Posterior cingulate gyrus (tissue), 11 donors: Measurements from ENCODE around the gene MBNL3.
"Not testable (repeated sequence)": the region's sequence is repeated elsewhere in the genome, so short reads cannot be mapped to it uniquely, and the experiment has no call there.

Experiments used
- DNase-seq, 10 donors: peaks; one replicate each; pipeline versions ENCODE4 v3.0.0 to v3.0.0-alpha.2; 2020 to 2021; ENCODE audit warnings: mixed read lengths in 3 of 10
- intact Hi-C: fragments of 100-400 bp; cut with DNase I; formaldehyde crosslinking; loops from one replicate; pipeline ENCODE4 v1.15.1; 2023

MBNL3 gene

DNA sequence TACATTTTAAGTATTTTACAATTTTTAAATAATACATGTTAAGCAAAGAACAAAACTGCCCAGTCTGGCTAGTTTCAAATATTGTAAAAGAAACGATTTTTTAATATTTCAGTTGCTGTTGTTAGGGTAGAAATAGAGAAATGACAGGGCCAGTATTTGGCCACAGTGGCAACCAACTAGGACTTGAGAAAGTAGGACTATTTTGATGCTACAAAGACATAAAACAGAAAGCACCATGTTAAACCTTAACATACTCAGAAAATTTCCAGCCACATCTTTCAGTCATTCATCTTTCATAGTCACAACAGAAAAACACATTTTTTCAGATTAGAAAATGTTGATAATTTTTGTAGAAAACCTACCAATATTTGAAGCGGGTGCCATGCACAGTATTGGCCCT, 104.5 kb downstream of the MBNL3 start:
- DNase-seq: no peak

DNA sequence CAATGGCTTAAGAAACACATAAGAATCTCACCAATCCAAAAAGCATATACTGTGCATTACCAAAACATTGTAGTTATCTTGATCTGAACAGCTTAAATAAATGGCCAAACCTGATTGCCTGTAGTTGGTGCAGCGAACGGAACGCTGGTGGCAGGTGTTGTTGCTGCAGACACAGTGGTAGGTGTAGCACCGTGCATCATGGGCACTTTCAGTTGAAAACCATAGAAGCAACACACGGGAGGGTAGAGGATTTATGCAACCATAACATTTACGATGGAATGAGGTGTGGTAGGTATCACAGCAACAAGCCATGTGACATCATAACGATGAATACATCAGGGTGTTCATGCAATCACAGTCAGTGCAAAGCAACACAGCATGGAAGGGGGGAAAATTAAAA, 106.8 kb downstream of the MBNL3 start:
- intact Hi-C loops: no loop called here

More for the DNA sequence above, 104.5 kb downstream of the MBNL3 start:
- intact Hi-C loops: no loop called here

DNA sequence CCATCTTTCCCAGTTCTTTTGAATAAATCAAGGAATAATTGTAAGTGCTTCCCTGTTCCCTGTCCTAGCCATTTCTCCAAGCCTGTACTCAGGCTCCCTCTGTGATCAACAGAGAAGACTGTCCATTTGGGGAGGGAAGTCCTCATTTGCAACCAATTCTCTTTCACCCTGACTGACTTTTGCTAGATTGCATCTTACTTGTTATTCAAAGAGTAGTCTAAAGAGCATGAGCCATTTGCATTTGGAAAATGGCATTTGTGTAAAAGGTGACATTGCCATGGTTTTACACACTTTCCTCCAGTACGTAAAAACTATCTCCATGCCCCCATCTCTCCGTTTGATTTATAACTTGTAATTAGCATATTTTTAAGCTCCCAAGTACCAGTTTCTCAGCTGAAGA, 110.6 kb downstream of the MBNL3 start:
- intact Hi-C loops: no loop called here

More for the DNA sequence above, 106.8 kb downstream of the MBNL3 start:
- DNase-seq: no peak

DNA sequence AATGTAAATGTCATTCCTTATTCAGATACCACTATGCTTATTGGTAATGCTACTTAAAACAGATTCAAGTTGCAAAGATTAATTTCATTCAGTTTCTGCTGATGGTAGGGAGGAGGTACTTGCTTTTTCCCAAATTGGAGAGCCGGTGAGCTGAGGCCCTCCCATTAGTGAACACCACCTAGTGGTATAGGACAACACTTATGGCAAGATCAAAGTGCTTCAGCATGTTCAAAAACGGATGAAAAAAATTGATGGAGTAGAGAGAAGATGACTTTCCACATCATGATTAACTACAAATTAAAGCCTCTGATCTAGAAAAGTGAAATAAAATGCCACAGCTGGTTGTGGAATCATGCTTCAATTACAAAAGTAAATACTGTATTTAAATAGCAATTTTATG, 112.9 kb downstream of the MBNL3 start:
- DNase-seq: no peak
- intact Hi-C loops: no loop called here

More for the DNA sequence above, 110.6 kb downstream of the MBNL3 start:
- DNase-seq: no peak

DNA sequence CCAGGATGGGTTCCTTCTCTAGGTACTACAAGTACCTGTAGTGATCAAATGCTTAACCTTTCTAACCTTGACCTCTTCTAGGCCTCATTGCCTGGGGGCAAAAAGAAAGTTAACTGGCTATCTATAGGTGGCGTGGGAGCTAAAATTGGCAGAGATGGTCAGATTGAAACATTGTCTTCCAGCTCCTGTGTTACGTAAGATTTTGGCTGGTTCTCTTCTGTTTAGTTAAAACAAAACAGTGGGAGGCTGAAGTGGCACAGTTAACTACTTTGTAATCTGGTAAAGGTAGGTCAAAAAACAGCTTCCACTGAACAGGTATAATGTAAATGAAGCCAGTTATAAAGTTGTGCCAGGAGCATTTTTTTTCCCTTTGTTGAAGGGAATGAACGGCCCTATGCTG, 115.2 kb downstream of the MBNL3 start:
- no peak for DNase-seq
- intact Hi-C loops: no loop called here

DNA sequence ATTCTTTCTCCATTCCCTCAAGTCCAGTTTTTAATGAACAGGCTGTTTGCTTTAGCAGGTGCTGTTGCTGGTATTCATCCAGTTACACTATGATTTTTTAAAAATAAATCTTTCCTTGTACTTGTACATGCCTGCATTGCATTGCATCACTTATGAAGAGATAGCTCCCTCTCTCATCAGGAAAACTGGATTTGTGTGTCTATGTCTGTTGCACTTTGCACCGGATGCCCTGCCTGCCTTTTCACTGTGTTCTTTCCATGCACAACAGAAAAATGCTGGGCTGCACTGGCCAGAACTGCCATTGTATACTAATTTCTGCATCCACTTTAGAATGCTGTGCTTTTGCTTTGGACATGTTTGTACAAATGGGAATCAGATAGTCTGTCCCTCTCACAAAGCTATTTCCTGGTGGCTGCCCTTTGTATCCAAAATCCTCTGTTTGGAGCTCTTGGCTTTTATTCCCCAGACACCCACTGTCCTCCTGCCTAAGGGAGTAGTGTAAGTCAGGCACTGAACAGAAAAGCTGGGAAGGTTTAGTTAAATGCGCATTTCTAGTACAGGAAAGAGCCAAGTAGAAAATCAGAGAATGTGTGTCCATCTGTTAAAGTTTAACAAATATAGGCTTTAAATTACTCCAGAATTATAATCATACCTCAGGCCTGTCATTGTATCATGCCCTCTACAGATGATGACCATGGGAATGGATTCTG, 119.1 kb downstream of the MBNL3 start:
- DNase-seq: no peak
- intact Hi-C loops: no loop called here

DNA sequence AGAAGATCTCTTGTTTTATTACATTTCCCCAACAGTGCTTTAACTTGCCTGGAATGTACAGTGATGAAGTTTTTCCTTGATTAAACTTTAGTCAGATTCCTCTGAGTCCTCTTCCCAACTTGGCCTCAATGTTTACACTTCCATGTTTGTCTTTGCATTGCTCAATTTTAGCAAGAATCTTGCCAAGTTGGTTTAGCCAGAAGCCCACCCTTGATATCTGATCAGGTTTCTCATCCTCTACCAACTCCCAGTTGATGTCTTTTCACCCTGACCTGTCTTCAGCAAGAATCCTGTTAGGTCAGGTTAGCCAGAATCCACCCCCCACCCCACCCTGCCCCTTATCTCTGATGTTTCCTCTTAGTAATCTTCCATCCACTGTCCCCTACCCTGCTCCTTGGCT, 120.9 kb downstream of the MBNL3 start:
- no peak for DNase-seq
- intact Hi-C loops: no loop called here

DNA sequence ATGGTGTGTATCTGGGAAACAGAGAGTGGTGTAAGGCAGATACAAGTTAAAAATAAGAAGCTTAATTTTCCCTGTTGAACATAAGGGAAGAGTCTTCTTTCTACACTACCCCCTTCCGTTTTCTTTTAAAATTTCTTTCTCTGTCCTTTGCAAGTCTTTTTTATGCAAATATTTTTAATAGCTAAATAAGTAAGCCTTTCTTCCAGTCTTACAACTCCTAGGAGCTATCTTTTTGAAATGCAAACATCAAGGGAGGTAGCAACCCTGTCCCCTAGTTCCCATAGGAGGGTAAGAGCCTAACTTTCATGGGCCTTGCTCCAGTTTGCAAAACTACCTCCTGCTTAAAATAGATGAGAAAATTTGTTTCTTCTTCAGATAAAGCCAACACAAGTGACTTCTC, 121.5 kb downstream of the MBNL3 start:
- intact Hi-C loops: no loop called here
- no peak for DNase-seq

DNA sequence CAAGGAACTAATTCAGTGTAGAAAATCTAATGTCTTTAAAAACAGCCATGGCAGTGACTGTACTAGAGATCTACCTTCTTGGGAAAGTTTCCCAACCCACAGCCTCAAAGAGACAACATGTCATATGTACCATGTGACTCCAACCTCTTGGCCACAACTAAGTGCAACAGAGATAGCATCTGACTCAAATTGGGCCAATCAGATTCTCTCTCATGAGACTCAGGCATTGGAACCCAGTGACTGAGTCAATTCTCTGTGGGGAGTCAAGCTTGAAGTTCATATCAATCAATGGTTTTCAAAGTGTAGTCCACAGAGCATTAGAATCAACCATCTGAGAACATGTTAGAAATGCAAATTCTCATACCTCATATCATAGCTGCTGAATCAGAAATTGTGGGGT, 123.3 kb downstream of the MBNL3 start:
- DNase-seq: no peak
- intact Hi-C loops: no loop called here

DNA sequence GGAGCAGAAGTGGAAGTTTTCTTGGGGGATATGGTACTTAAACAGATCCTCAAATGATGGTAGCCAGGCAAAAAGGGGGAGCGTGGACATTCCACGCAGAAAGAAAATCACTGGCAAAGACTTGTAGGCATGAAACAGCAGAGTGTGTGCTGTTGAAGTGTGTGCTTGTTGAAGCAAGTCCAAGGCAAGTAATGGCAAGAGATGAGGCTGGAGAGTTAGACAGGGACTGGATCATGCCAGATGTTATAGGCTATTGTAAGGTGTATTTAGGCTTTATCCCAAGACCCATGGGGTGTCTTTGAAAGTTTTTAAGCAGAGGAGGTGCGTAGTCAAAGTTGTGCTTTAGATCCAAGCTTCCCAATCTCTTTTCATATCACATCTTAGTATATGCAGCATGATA, 124.5 kb downstream of the MBNL3 start:
- DNase-seq: no peak
- intact Hi-C loops: no loop called here

DNA sequence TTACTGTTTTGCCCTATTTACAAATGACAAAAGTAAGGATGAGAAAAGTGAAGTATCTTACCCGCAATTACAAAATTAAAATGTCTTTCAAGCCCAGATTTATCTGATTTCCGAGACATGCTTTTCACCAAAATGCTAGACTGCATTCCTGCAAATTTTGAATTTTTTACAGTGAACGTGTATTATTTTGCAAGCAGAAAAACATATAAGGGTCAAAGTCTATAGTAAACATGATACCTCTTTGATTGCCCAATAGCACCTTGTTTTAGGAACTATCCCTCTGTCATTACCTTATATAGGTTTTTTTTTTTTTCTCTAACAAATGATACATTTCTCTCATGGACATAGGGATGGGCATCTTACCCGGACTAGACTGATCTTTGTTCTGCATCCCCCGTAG, 135.4 kb downstream of the MBNL3 start:
- intact Hi-C loops: no loop called here
- DNase-seq: no peak

DNA sequence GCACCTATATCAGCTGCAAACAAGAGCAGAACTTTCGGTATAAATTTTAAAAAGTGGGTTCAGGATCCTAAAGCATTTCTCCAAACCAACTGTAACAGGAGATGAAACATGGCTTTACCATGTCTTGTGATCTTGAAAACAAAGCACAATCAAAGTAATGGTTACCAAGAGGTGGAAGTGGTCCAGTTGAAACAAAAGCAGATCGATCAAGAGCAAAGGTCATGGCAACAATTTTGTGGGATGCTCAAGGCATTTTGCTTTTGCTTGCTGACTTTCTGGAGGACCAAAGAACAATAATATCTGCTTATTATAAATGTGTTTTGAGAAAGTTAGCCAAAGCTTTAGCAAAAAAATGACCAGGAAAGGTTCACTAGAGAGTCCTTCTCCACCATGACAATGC, 152.7 kb downstream of the MBNL3 start:
- intact Hi-C loops: no loop called here

DNA sequence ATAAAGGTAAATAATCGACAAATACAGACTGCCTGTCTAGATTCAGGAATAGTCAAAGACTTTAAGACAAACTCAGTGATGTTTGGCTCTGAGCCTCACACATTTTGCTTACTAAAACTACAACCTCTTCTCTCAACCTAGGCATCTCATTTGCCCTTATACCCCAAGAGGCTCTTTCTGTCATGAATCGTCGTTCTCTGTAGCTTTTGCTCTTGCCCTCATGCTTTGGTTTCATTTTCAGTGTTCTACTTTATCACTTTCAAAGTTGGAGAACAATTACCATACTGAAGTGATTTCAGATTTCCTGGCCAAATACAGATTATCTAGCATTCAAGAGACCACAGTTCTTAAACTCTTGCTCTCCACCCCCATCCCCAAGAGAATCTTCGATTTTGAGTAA, 155.5 kb downstream of the MBNL3 start:
- intact Hi-C loops: no loop called here
- DNase-seq: no peak

More for the DNA sequence above, 152.7 kb downstream of the MBNL3 start:
- DNase-seq: no peak

DNA sequence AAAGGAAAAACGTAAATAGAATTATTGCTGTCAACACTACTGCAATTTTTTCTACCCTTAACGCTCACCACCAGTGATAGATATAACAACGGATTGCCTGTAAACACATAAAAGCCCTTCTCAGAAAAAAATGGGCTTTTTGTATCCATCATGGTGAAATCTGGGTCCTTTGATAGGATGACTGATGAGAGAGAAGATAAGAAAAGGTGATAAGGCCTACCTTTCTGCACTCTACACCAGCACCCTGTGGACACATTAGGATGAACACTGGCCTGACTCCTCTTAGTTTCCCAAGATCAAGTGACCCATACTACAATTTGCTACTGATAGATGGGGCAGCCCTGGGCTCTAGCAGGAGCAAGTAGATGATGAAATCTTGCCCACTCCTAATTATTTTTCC, 157.3 kb downstream of the MBNL3 start:
- intact Hi-C loops: no loop called here
- no peak for DNase-seq

DNA sequence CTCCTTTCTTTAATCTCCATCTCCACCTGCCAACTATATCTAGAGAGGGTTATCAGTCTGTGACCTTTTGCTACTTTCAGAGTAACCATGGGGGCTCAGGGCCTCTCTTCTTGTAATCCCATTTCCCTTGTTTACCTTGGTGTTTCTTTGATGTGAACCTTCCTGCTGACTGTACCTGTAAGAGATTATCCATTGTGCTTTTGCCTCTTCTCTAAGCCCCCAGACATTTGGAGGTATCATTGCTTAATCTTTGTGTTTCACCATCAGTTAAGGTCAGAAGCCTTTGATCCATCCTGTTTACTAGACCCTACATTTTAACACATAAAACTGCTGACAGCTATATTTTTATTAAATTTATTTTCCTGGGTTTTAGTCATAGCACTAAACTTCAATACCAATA, 157.8 kb downstream of the MBNL3 start:
- no peak for DNase-seq
- intact Hi-C loops: no loop called here

DNA sequence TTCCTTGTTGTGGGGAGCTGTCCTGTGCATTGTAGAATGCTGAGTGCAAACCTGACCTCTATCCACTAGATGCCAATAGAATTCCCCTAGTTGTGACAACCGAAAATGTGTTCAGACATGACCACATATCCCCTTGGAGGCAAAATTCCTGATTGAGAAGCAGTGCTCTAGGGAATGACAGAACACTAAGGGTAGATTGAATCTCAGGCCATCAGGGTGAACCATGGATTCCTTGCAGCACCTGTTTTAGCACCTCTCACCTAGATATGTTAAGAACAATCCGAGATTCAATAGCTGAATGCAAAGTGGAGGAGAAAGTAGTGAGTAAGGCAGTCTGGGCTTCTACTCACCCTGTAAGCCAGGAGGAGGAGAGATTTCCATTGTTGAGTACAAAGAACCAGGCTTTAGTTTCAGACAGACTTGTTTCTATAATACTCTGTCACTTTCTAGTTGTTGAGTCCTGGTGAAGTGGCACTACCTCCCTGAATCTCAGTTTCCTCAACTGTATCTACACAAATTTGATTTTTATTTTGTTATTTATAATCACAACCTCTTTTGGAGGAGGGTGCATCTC, 158.6 kb downstream of the MBNL3 start:
- intact Hi-C loops: no loop called here
- DNase-seq: no peak

DNA sequence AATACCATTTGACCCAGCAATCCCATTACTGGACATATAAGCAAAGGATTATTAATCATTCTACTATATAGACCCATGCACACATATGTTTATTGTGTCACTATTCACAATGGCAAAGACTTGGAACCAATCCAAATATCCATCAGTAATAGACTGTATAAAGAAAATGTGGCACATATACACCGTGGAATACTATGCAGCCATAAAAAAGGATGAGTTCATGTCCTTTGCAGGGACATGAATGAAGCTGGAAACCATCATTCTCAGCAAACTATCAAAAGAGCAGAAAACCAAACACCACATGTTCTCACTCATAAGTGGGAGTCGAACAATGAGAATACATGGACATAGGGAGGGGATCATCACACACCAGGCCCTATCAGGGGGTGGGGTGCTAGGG, 161.9 kb downstream of the MBNL3 start:
- DNase-seq, intact Hi-C loops: not testable (repeated sequence)
